IPS-11a (cell line): ENCODE results near the gene IFT81.
"Not testable (repeated sequence)": the region's sequence is repeated elsewhere in the genome, so short reads cannot be mapped to it uniquely, and the experiment has no call there.

ENCODE experiments used
- H3K4me3 ChIP-seq: one replicate; pipeline ENCODE4 v1.5.1; 2013; ENCODE audit warnings: low read depth, low read length, control low read depth

Gene IFT81

DNA sequence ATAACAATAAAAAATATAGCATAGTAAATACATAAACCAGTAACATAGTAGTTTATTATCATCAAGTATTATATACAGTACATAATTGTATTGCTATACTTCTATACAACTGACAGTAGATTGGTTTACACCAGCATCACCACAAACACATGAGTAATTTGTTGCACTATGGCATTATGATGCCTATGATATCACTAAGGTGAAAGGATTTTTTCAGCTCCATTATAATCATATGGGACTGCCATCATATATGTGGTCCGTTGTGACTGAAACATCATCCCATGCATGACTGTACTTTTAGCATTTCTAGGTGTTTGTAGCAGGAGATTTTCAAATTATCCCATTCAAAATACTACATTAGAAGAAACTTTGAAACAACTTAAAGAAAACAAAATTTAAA lies 77.8 kb downstream of the IFT81 start:
- no peak overlapping the region for H3K4me3 ChIP-seq

DNA sequence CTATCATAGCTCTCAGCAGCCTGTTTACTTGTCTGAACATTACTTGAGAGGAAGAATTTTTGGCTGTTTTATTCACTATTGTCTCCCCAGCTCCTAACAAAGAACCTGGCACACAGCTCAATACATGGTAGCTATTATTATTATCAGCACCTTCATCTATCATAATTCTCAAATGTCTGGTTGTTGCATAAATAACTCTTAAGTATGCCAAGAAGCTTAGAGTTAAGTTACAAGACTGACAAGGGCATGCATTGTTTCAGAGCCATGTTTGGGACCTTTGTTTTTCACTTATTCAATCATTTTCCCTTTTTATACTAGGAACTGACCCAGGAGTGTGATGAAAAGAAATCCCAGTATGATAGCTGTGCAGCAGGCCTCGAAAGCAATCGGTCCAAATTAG lies 79.4 kb downstream of the IFT81 start:
- no peak overlapping the region for H3K4me3 ChIP-seq

DNA sequence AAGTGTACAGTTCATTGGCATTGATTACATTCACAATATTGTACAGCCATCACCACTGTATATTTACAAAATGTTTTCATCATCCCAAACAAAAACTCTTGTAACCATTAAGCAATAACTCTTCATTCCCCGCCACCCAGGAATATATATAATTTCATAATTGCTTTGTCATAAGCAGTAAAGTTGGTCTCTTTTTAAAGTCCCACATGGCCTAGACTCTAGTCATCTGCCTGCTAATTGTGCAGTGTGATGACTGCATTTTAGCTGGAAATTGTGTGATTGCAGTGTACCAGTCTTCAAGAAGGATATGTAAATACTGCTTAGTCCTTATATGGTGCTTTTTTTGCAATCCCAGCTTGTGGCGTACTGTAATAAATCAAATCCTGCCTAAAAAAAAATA lies 81.8 kb downstream of the IFT81 start:
- H3K4me3 ChIP-seq: no peak overlapping the region

DNA sequence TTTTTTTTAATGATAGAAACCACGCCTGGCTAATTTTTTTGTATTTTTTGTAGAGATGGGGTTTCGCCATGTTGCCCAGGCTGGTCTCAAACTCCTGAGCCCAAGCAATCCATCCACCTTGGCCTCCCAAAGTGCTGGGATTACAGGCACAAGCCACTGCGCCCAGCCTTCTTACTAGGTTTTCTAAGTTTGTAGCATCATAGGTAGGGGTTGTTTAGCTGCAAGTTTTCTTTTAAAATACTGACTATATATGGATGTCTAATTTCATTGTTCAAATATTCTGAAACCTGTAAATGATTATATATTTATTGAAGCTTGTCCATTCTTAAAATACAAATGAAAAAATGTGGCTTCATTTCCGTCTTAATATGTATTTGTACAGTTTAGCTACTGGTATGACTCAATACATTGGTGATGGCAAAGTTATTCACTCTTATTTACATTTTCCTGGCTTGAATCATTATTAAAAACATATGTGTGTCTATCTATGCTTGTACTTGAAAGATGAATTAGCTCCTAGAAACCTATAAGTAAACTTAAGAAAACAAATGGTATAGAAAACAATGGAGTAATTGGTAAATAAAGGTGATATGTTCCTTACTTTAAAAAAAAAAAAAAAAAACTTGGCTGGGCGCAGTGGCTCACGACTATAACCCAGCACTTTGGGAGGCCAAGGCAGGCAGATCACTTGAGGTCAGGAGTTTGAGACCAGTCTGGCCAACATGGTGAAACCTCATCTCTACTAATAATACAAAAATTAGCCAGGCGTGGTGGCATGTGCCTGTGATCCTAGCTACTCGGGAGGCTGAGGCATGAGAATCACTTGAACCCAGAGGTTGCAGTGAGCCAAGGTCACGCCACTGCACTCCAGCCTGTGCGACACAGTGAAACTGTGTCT lies 87.7 kb downstream of the IFT81 start:
- not testable (repeated sequence) for H3K4me3 ChIP-seq

DNA sequence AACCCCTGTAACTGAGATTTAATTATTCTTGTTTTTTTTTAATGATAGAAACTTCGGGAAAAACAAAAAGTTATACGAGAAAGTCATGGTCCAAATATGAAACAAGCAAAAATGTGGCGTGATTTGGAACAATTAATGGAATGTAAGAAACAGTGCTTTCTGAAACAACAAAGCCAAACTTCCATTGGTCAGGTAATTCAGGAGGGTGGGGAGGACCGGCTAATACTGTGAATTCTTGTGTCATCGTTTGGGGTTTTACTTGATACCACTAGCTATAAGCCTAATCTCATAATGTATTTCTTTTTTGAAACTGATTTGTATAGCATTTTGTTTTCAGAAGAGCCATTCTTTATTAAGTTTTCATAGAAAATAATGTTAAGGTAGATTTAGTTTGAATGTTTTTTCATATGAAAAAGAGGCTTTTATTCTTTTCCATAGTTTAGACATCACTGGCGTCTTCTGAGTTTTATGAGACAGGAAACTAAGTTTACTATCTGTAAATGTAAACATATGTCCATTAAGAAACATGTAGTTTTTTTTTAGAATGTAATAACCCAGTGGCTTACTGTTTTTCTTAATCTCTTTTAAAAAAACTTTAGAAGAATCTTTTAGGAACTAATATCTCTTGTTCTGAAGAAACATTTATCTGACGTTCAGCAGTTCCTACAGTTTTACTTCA lies 94.0 kb downstream of the IFT81 start:
- no peak overlapping the region for H3K4me3 ChIP-seq

DNA sequence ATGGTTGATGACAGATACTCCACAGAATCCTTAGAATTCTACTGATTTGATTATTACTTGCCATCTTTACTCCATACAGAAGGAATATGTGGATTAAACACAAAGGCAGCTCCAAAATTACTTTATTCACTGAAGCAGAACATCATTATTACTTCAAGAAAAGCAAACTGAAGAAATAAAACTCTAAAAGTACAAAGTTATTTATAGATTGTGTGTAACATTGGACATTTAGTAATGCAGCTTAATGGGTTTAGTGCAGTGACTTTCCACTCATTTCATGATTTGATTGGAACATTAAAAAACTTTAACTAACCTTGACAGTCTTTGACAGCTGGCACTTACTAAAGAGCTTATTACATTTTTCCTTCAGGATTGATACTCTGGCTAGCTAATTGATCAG lies 97.9 kb downstream of the IFT81 start:
- H3K4me3 ChIP-seq: no peak overlapping the region

DNA sequence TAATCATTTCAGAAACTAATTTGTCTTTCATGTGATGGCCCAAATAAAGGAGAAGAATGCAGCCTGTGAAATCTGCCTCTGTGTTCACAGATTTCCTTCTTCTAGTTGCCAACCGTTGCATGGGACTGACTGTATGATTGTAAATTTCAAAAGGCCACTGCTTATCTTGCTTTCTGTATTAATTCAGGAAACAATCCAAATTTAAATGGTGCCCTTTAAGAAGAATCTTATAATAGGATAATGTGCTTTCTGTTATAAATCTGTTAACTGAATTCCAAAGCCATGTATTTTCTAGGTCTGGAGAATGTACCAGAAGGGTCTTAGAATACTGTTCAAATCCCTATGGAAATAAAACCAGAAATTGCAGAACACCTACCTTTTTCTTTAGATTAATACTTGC lies 98.3 kb downstream of the IFT81 start:
- H3K4me3 ChIP-seq: no peak overlapping the region

DNA sequence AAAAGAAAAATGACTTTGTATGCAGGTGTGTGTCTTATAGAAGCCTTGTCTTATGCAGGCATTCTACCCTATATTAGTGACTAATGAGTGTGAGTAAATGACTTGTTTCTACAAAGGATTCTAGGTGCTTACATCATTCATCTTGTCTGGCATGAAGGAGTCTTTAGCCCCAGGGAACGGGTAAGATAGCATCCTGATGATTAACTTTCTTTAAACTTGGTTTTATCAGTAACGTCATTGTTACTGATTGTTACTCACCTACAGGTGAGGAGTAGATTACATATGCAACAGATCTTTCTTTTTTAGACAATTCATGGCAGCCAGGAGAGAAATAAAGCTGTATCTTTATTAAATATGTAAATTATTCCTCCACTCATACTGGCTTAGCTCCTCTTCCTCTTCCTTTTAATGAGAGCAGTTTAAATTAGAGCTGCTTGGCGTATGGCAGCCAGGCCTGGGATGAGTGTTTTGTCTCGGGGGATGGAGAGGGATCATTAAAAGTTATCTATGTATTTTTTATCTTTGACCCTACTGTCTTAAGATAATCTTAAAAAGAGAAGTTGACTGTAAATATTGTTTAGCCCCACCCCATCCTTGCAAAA lies 99.7 kb downstream of the IFT81 start:
- H3K4me3 ChIP-seq: no peak overlapping the region

DNA sequence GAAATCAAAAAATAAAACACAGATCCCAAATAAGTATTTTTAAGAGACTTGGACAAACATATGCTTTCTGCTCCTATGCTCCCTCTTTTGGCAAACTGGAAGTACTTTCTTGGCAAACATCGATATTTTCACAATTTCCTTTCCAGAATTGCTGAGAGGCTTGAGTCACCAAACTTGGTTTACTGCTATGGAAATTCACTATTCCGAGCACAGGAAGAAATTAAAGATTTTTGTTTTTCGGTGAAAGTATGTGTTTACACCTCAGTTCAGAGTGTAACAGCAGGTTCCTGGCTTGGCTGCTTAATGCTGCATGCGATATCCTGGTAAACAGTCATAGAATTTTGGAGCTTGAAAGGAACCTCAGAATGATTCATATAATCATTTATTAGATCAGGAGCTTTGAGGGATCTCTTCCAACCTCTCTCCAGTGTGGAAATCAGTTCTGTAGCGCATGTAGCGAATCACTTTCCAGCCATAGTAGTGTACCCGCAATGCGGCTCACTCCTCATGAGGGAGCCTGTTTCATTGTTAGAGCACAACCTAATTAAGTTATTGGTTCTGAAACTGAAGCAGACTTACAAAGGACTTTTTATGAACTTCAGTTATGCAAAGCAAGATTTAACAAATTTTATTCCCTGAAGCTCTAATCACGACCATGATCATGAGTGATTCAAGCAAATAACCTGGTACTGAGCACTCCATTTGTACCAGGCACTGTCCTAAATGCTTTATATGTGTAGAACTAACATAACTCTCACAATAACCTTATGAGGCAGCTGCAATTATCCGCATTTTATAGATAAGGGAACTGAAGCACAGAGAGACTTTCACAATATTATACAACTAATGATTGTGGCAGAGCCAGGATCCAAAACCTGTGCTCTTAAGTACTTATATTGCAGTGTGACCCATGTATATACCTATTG lies 100.5 kb downstream of the IFT81 start:
- no peak overlapping the region for H3K4me3 ChIP-seq

DNA sequence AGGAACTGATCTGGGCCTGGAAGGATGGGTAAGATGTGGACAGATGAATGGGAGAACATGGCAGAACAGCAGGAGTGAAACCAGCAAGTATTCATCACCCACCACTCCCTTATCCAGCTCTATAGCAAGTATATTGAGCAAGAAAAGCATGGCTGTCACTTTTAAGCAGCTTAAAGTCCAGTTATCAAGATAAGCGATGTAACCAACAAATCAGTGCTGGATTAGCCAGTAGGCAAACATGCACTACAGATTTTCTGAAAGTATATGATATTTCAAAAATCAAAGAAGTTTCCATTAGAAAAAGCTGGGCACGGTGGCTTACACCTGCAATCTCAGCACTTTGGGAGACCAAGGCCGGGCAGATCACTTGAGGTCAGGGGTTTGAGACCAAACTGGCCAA lies 103.0 kb downstream of the IFT81 start:
- H3K4me3 ChIP-seq: no peak overlapping the region

DNA sequence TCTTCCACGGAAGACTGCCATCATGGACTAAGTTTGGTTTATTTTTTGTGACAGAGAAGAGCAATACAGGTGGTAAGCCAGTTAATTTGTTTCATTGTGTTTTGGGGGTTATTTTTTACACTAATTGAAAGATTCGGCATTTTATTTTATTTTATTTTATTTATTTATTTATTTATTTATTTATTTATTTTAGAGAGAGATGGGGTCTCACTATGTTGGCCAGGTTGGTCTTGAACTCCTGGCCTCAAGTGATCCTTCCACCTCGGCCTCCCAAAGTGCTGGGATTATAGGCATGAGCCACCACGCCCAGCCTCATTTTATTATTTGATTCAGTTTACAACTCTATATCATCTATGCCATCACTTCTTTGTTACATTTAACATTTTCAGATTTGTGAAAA lies 104.2 kb downstream of the IFT81 start:
- not testable (repeated sequence) for H3K4me3 ChIP-seq

DNA sequence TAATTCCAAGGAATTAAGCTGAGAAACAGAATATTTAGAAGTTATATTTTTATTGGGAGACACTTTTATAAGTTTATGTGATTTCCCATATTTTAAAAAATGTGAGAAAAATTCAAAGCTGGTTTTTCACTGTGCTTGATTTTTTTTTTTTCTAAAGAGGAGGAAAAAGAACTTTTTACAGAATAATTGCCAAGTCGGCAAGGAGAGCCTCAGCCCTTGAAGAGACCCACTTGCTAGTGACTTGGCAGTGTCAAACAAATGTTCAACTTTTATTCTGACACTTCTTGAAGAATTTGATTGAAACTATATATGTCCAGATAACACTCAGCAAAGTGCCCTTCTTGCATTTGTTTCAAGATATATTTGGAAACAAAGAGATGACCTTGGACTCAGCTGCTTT lies 104.6 kb downstream of the IFT81 start:
- no peak overlapping the region for H3K4me3 ChIP-seq

DNA sequence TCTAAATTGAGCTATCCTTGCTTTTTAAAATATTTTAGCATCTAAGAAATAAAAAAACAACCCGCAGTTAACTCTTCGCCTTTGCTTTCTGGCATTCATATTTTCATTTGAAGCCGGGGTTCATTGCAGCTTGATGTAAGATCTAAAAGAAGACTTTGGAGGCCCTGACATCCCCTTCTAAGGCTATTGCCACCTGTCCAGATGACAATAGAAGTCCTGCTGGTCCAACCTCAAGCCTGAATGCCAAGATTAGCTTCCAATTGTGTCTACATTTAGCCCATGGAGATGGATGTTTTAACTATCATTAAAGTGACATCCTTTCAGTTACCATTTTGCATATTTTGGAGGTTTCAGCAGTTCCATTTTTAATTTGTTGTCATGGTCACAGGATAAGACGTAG lies 105.3 kb downstream of the IFT81 start:
- no peak overlapping the region for H3K4me3 ChIP-seq

DNA sequence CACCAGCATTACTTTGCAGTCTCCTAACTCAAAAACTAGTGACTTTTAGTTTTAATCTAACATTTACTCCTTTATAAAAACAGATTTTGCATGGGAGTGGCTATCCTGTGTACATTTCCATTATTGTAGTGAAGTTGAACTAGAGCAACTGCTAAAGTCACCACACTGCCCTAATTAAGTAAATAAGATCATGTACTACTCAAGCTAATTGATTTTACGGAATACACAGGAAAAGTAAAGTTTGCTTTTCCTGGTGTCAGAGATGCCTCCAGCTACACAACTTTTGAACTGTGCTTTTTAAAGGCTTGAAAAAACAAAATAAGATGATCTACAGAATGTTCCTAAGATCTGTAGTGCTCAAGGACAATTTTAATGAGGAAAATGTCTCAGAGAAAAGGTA lies 106.5 kb downstream of the IFT81 start:
- H3K4me3 ChIP-seq: no peak overlapping the region

DNA sequence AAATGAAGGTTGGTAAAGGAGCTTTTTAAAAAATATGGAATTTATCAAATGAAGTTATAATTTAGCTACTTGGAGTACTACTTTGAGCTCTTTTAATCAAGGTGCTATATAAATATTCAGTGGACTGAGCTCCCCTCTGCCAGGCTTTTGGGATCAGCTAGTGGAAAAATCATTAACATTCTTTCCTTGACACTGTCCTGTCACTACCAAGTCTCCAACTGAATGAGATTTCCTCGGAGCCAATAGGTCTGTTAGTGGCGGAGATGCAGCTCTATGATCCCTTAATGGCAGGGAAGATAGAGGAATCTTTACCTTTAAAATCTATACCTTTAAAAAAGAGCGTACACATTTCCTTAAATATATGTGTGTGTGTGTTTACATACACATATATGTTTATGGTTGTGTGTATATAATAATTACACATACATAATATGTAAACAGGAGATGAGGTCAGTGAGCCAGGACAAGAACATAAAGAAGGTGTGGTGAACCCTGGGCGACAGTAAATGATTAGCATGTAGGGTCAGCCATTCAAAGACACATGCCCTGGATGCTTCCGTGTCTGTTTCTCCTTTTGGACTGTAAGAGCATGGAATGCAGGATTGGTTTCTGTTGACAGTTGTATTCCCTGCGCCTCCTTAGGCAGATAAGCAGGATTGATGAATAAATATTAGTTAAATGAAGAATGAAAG lies 109.2 kb downstream of the IFT81 start:
- H3K4me3 ChIP-seq: no peak overlapping the region

DNA sequence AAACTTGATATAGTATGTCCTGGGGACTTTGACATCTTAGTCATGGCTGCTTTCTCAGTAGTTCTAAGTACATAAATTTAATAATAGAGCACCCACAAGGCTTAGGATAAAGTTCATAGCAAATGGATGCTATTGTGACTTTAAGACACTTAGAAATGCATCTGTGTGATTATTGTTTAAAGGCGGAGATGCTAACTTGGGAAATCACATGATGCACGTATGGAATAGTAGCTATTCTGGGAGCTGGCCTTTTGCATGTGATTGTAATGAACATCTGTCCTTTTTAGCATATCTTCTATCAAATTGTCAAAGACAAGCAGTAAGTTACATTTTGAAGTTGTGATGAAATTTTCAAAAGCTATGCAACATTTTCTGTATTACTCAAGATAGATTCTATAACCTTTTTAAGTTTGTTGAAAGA lies 110.2 kb downstream of the IFT81 start:
- no peak overlapping the region for H3K4me3 ChIP-seq

DNA sequence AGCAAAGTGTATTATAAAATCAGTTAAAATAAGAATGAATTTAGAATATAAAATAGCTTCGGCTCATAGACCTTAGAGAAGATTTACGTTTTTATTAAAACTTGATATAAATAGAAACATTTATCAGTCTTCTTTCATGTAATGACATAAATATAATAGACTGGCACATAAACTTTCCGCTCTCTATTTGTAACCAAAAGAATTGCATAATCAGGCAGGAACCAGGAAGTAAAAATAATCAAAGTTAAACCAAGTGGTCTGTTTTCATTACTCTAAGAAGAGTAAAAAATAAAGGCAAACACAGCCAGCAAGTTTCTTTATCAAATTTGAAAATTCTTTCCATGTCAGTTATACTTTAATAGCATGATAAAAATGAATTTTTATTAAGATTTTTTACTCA lies 110.6 kb downstream of the IFT81 start:
- no peak overlapping the region for H3K4me3 ChIP-seq

DNA sequence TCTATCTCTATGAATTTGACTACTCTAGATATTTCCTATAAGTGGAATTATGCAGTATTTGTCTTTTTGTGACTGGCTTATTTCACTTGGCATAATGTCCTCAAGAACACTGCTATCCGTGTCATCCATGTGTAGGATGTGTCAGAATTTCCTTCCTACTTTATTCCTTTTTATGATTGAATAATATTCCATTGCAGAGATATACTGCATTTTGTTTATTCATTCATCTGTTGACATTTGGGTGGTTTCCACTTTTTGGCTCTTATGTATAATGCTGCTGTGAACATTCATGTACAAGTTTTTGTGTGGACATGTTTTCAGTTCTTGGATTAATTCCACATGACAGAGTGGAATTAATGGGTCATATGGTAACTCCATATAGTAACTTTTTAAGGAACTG lies 111.2 kb downstream of the IFT81 start:
- no peak overlapping the region for H3K4me3 ChIP-seq

DNA sequence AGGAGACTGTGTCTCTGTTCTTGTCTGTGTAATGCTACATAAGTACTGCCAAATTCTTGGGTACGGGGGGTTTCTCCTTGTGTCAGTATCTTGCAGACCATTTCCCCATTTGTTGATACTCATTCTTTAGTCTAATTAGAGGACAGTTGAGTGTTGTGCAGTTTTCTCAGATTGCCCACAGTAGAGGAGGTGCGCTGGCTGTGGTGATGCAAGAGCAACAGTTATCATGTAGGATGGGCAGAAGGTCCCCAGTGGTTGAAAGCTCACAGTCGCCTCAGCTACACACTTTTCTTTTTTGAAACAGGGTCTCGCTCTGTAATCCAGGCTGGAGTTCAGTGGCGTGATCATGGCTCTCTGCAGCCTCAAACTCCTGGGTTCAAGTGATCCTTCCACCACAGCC lies 119.1 kb downstream of the IFT81 start:
- H3K4me3 ChIP-seq: no peak overlapping the region

DNA sequence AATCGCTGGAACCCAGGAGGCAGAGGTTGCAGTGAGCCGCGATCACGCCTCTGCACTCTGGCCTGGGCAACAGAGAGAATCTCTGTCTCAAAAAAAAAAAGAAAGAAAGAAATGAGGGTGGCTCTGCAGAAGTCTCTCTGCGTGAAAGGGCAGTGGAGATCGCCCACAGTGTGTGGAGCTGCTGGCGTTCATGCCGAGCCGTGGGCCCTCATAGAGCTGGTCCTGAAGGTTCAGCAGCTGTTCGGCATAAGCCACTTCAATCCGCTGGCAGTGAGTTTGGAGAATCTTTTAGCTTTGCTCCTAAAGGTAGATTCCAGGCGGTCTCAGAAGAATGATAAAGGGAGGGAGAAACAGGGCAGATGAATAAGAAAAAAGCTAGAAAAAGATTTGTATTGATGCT lies 120.2 kb downstream of the IFT81 start:
- H3K4me3 ChIP-seq: no peak overlapping the region
